Activated CD8-positive, alpha-beta T cell treated with anti-CD3 and anti-CD28 coated beads for 36 hours (primary cell): ENCODE measurements around the gene LDHA. TPM values are rescaled to one million over a fixed set of nuclear protein-coding genes. Genes with fewer than 3 reads are reported as not detected.

Experiments used
- ATAC-seq: fragments of 200-7000 bp; cut with Tn5 transposase; one replicate; pipeline ENCODE4 v1.10.0; 2021; ENCODE audit warnings: mild to moderate bottlenecking, moderate library complexity
- CTCF ChIA-PET: fragments of 350-600 bp; sonication (Branson Sonifier 250); formaldehyde crosslinking; loops from one replicate; lab custom pipeline; 2021; ENCODE audit warnings: antibody characterized with exemption; lab: Charles Lee
- POLR2A ChIA-PET: fragments of 350-600 bp; sonication (Branson Sonifier 250); formaldehyde crosslinking; loops from one replicate; lab custom pipeline; 2021; ENCODE audit warnings: antibody characterized with exemption; lab: Charles Lee
- DNase-seq: peaks from one replicate; pipeline ENCODE4 v3.0.0-alpha.2; 2020
- H3K27ac Mint-ChIP-seq: one replicate; pipeline ENCODE4 v1.8.0; 2021; ENCODE audit warnings: mild to moderate bottlenecking, mixed read lengths
- H3K27me3 Mint-ChIP-seq: one replicate; pipeline ENCODE4 v1.8.0; 2021; ENCODE audit warnings: mixed read lengths
- H3K36me3 Mint-ChIP-seq: one replicate; pipeline ENCODE4 v1.8.0; 2021; ENCODE audit warnings: low read depth, mixed read lengths
- H3K4me1 Mint-ChIP-seq: one replicate; pipeline ENCODE4 v1.8.0; 2021; ENCODE audit warnings: low read depth, mixed read lengths
- H3K4me3 Mint-ChIP-seq: one replicate; pipeline ENCODE4 v1.8.0; 2021; ENCODE audit warnings: mild to moderate bottlenecking, moderate library complexity, mixed read lengths
- H3K9me3 Mint-ChIP-seq: one replicate; pipeline ENCODE4 v1.8.0; 2021; ENCODE audit warnings: mixed read lengths
- intact Hi-C: fragments of 100-400 bp; cut with micrococcal nuclease; formaldehyde crosslinking; loops from one replicate; pipeline ENCODE4 v1.10.0; 2022
- total RNA-seq, 2 experiments: library from RNA; stranded (reverse); gene quantifications; one replicate each; pipeline ENCODE4 v1.2.3, GENCODE V29; 2021
- TF ChIP-seq, protein P1 (sequence below): fragments of 200-600 bp; IDR thresholded peaks from one replicate; pipeline ENCODE4 v1.8.0; 2022; ENCODE audit warnings: antibody characterized with exemption, mild to moderate bottlenecking

The LDHA gene
- total RNA-seq, 2 experiments from 2014 or later: 2,418 to 2,447 TPM

DNA sequence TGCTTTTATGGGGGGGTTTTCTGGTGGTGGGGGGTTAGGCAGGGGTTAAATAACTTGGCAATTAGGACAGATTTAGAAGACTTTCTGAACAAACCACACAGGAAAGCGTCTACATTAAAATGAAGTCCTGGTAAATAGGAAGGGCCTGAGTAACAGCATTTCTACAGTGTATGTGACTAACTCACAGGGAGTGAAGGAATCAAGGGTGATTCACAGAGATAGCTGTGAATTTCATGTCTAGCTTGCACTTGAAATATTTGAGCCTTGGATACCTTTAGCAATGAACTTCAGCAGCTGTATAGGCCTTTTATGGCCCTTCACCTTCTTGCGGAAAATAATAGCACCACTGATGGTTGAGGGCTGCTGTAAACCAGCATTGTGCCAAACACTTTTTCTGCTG lies 26.1 kb upstream of the LDHA start:
- Mint-ChIP-seq H3K9me3 (no peaks in the 10 kb centered on the region), H3K4me3 (no peak overlapping the region), H3K36me3 (peaks cover 28% of the 10 kb centered on the region), H3K27ac (no peak overlapping the region), H3K4me1 (peaks cover 2% of the 10 kb centered on the region), H3K27me3 (no peaks in the 10 kb centered on the region)
- ChIA-PET POLR2A (interaction anchor here (0.6 to 1.5 kb wide), 5 partner anchors 10 to 149 kb away, joined by 3 to 4 read pairs (median 4); partner anchors contain the start of gene LDHA), CTCF (no interaction called here)
- TF ChIP-seq, protein P1, sequence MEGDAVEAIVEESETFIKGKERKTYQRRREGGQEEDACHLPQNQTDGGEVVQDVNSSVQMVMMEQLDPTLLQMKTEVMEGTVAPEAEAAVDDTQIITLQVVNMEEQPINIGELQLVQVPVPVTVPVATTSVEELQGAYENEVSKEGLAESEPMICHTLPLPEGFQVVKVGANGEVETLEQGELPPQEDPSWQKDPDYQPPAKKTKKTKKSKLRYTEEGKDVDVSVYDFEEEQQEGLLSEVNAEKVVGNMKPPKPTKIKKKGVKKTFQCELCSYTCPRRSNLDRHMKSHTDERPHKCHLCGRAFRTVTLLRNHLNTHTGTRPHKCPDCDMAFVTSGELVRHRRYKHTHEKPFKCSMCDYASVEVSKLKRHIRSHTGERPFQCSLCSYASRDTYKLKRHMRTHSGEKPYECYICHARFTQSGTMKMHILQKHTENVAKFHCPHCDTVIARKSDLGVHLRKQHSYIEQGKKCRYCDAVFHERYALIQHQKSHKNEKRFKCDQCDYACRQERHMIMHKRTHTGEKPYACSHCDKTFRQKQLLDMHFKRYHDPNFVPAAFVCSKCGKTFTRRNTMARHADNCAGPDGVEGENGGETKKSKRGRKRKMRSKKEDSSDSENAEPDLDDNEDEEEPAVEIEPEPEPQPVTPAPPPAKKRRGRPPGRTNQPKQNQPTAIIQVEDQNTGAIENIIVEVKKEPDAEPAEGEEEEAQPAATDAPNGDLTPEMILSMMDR: no peak
- ATAC-seq: no peak
- no peak for DNase-seq
- intact Hi-C loops: no loop called here

DNA sequence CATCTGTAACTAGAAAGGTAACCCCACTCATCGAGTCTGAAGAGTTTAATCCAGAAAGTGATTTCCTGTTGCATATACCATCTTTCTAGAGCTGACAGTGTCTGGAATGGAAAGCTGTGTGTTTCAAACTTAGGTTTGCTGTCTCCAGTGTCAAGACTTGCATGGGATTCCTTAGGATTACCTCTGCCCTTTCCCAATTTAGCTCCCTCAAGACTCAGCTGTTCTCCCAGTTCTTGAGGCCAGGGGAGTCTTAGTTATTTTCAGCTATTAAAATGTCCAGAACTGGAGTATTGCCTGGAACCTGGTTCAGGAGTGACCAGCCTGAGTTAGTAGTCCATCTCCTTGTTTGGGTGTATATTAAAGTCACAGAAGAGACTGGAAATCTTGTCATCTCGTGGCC lies 25.0 kb upstream of the LDHA start:
- no peaks in the 10 kb centered on the region for H3K9me3 Mint-ChIP-seq
- H3K36me3 Mint-ChIP-seq: peaks cover 19% of the 10 kb centered on the region
- no peak for ATAC-seq
- H3K27ac Mint-ChIP-seq: no peak overlapping the region
- TF ChIP-seq, protein P1: no peak
- no peaks in the 10 kb centered on the region for H3K27me3 Mint-ChIP-seq
- no peak overlapping the region for H3K4me3 Mint-ChIP-seq
- no peak for DNase-seq
- ChIA-PET POLR2A (interaction anchor here (1.0 kb wide), 1 partner anchor 24 kb away, joined by 3 read pairs; no protein-coding TSS in a partner anchor), CTCF (no interaction called here)
- H3K4me1 Mint-ChIP-seq: peaks cover 2% of the 10 kb centered on the region
- intact Hi-C loops: no loop called here

DNA sequence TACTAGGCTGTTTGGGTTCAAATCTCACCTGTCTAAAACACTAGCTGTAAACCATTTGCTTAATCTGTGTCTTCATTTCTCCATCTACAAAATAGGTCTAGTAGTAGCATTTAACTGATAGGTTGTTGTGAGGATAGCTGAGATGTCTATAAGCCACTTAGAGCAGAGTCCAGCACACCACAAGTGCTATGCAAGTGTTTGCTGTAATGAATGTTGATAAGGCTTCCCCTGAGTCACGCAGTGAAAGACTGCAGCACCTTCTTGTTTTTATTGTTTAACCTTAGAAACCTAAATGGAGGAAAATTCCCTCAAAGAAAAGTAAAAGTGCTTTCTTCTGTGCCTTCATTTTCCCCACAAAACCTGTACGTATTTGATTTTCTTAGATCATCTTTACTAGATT lies 23.1 kb upstream of the LDHA start:
- POLR2A ChIA-PET: no interaction called here
- H3K27me3 Mint-ChIP-seq: no peaks in the 10 kb centered on the region

DNA sequence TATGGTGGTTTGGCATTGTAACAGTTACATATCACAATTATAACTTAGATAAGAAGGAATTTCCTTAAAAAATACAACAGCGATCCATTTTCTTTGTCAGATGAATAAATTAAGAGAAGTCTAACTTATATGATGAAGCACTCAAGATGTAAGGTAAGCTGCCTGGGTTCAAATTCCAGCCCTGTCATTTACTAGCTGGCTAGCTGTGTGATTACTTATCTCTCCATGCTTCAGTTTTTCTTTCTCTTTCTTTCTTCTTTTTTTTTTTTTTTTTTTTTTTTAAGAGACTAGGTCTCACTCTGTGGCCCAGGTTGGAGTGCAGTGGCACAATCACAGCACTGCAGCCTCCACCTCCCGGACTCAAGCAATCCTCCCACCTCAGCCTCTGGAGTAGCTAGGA lies 22.2 kb upstream of the LDHA start:
- DNase-seq (no peak), ATAC-seq (no peak)
- intact Hi-C loops: no loop called here
- H3K36me3 Mint-ChIP-seq: peaks cover 6% of the 10 kb centered on the region
- ChIA-PET CTCF (interaction anchor here (0.7 kb wide), 1 partner anchor 83 kb away, joined by 3 read pairs; no protein-coding TSS in a partner anchor), POLR2A (interaction anchor here (1.3 to 2.4 kb wide), 2 partner anchors 23 to 28 kb away, joined by 3 to 5 read pairs; no protein-coding TSS in a partner anchor)
- peaks cover 2% of the 10 kb centered on the region for H3K4me1 Mint-ChIP-seq
- no peak overlapping the region for H3K4me3 Mint-ChIP-seq
- TF ChIP-seq, protein P1: no peak
- H3K27me3 Mint-ChIP-seq: no peaks in the 10 kb centered on the region
- H3K9me3 Mint-ChIP-seq: no peaks in the 10 kb centered on the region
- no peak overlapping the region for H3K27ac Mint-ChIP-seq

More for the DNA sequence above, 23.1 kb upstream of the LDHA start:
- TF ChIP-seq, protein P1: no peak
- intact Hi-C loops: no loop called here
- CTCF ChIA-PET: interaction anchor here (0.7 kb wide), 1 partner anchor 82 kb away, joined by 3 read pairs; no protein-coding TSS in a partner anchor
- Mint-ChIP-seq H3K4me3 (no peak overlapping the region), H3K36me3 (peaks cover 12% of the 10 kb centered on the region), H3K27ac (no peak overlapping the region), H3K4me1 (peaks cover 2% of the 10 kb centered on the region), H3K9me3 (no peaks in the 10 kb centered on the region)
- DNase-seq: no peak
- no peak for ATAC-seq

DNA sequence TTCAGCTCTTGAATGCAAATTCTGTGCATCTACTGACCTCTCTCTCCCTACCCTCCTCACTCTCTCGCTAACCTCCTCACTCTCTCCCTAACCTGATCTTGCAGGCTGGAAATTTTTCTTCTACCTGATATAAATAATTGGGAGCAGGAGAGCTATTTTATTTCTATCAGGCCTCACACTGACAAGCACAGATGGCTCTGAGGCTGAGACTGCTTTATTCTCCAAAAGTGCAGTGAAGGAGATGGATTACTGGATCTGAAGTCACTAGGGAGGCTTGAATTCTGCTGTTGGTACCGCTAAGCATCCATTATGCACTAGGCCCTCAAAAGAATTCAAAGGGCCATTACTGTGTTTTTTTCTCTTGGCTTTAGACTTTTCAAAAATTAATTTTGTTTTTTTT lies 19.4 kb upstream of the LDHA start:
- no peaks in the 10 kb centered on the region for H3K36me3 Mint-ChIP-seq
- H3K27me3 Mint-ChIP-seq: no peaks in the 10 kb centered on the region
- TF ChIP-seq, protein P1: no peak
- ATAC-seq: no peak
- no peak overlapping the region for H3K4me3 Mint-ChIP-seq
- no peaks in the 10 kb centered on the region for H3K4me1 Mint-ChIP-seq
- ChIA-PET POLR2A (interaction anchor here (0.8 to 1.1 kb wide), 2 partner anchors 20 to 22 kb away, joined by 3 to 4 read pairs; partner anchors contain the start of gene LDHA), CTCF (no interaction called here)
- intact Hi-C loops: no loop called here
- no peaks in the 10 kb centered on the region for H3K9me3 Mint-ChIP-seq
- DNase-seq: no peak
- H3K27ac Mint-ChIP-seq: no peak overlapping the region
